ENCODE measurements around the gene XPR1.

The XPR1 gene

GRCh38 chr1:180631766-180632325 is at the start of gene XPR1:
Gene XPR1 (plus strand): TSS chr1:180632022. CDS start chr1:180632202, 180 bp downstream.
- DNase-seq (ENCODE audit: low read depth in 2 of 2) = peak; percentile 95 to 98

- no peak for DNase-seq (ENCODE audit: low read depth in 2 of 2)
Measured at GRCh38 chr1:180584869-180585268, 47.0 kb upstream of the XPR1 start.

GRCh38 chr1:180585994-180586359 is 45.8 kb upstream of the XPR1 start:
- DNase-seq (ENCODE audit: low read depth in 2 of 2) = no peak

- DNase-seq (ENCODE audit: low read depth in 2 of 2) = no peak
Measured at GRCh38 chr1:180586671-180587155, 45.1 kb upstream of the XPR1 start.

GRCh38 chr1:180588121-180588520 is 43.7 kb upstream of the XPR1 start:
- DNase-seq (ENCODE audit: low read depth in 2 of 2) = no peak

GRCh38 chr1:180590889-180591288 is 40.9 kb upstream of the XPR1 start:
- no peak for DNase-seq (ENCODE audit: low read depth in 2 of 2)

GRCh38 chr1:180593382-180593781 is 38.4 kb upstream of the XPR1 start:
- no peak for DNase-seq (ENCODE audit: low read depth in 2 of 2)

- no peak for DNase-seq (ENCODE audit: low read depth in 2 of 2)
Measured at GRCh38 chr1:180594723-180595122, 37.1 kb upstream of the XPR1 start.

GRCh38 chr1:180595966-180596365 is 35.9 kb upstream of the XPR1 start:
- DNase-seq (ENCODE audit: low read depth in 2 of 2) = no peak

- no peak for DNase-seq (ENCODE audit: low read depth in 2 of 2)
Measured at GRCh38 chr1:180597520-180597919, 34.3 kb upstream of the XPR1 start.

- DNase-seq (ENCODE audit: low read depth in 2 of 2) = no peak
Measured at GRCh38 chr1:180598333-180598974, 33.4 kb upstream of the XPR1 start.

GRCh38 chr1:180600343-180600742 is 31.5 kb upstream of the XPR1 start:
- DNase-seq (ENCODE audit: low read depth in 2 of 2) = no peak

GRCh38 chr1:180601512-180601911 is 30.3 kb upstream of the XPR1 start:
- no peak for DNase-seq (ENCODE audit: low read depth in 2 of 2)

GRCh38 chr1:180603223-180603849 is 28.5 kb upstream of the XPR1 start:
- no peak for DNase-seq (ENCODE audit: low read depth in 2 of 2)

- DNase-seq (ENCODE audit: low read depth in 2 of 2) = no peak
Measured at GRCh38 chr1:180603850-180604226, 28.0 kb upstream of the XPR1 start.

- no peak for DNase-seq (ENCODE audit: low read depth in 2 of 2)
Measured at GRCh38 chr1:180606155-180606554, 25.7 kb upstream of the XPR1 start.

GRCh38 chr1:180609643-180610555 is 21.9 kb upstream of the XPR1 start:
- DNase-seq (ENCODE audit: low read depth in 2 of 2) = no peak

- no peak for DNase-seq (ENCODE audit: low read depth in 2 of 2)
Measured at GRCh38 chr1:180610556-180611015, 21.2 kb upstream of the XPR1 start.

GRCh38 chr1:180611016-180611930 is 20.5 kb upstream of the XPR1 start:
- no peak for DNase-seq (ENCODE audit: low read depth in 2 of 2)

- DNase-seq (ENCODE audit: low read depth in 2 of 2) = no peak
Measured at GRCh38 chr1:180612632-180613031, 19.2 kb upstream of the XPR1 start.

- DNase-seq (ENCODE audit: low read depth in 2 of 2) = no peak
Measured at GRCh38 chr1:180614730-180615129, 17.1 kb upstream of the XPR1 start.

All from stimulated activated CD8-positive, alpha-beta memory T cell treated with anti-CD3 and anti-CD28 coated beads, Interleukin-7, amount 100 ng/mL, for 4 hours (primary cell).